Germinal center (tissue), 1 donor: ENCODE measurements around the gene CRABP2.
A peak's percentile ranks its signal among the peaks of the same experiment; 100 is the strongest.

ENCODE experiments used
- DNase-seq: peaks from one replicate; pipeline ENCODE4 v3.0.0; 2012; ENCODE audit warnings: mixed read lengths, low spot score

Gene CRABP2

DNA sequence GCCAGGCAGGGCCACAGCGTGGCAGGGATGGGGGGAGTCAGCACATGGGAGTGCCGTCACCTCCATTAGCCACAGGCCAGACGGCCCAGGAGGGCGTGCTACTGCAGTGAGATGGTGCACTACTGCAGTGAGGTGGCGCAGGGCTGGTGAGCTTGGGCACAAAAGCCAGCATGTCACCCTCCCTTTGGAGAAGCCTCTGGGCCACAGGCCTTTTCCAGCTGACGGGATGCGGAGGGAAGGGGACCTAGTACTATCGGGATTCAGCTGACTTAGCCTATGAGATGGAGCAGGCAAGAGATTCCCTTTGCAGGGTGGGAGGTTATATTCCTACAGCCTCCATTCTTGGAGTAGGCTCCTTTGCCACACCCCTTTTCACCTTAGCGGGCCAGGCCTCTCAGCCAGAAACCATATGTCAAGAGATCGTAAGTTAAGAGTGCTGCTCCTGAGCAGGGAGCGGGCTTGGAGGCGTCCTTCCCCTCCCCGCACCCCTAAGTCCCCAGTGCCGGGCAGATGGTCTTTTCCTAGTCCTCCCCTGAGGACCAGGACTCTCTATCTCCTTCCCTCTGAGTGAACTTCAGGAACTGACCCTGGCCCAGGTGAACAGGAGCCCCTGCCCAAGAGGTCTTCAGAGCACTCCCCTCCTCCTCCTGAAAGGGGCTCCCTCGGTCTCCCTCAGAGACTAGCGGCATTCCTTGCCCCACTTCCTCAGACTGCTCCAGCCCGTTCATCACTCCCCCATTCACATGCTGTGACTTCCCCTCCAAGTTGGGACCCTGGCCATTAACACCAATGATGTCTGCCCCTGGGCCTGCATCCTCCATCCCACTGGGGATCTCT, 36.4 kb downstream of the CRABP2 start:
- DNase-seq: no peak

DNA sequence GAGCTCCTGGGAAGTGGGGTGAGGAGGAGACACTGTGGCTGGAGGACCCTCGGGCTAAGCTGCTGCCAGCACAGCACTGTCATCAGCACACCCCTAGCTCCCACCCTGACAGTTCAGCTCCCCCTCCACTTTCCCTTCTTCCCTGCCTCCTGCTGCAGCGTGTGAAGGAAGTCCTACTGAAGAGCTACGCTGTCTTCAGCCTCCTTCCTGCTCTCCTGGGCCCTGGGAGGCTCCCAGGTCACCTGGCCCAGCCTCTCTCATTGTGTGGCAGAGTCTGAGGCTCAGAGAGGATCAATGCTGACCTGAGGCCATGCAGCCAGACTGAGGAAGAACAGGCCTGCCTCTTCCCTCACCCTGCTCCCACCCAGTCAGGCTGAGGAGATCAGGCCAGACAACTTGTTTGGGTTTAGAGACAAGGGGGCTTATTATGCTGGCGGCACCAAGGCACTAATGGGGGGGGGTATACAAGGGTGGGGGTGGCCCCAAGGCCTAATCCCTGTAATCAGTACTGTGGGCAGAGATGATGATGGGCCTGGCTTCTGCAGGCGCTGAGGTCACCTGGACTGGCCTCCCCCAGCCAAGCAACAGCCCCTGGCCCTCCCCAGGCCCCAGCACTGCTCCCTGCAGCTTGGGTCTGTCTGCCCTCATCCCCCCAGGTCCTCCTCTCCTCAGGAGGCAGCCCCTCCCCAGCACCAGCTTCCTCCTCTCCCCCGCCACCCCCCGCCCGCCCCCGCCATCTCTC, 37.2 kb downstream of the CRABP2 start:
- DNase-seq: no peak

DNA sequence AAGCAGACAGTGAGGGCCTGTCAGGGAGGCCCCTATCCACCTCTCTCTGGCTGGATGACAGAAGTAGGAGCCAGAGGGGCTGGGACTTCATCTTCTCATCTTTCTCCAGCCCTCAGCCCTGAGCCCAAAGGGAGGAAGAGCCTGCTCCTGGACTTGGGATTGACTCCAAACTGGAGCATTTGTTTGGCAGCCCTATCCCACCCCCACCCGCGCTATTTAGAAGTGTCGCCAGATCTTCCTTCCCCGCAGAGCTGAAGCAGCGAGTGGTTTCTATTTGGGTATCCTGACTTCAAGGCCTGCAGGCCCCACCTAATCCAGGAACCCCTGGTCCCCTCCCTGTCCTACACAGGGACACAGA, 37.8 kb downstream of the CRABP2 start:
- DNase-seq: no peak

DNA sequence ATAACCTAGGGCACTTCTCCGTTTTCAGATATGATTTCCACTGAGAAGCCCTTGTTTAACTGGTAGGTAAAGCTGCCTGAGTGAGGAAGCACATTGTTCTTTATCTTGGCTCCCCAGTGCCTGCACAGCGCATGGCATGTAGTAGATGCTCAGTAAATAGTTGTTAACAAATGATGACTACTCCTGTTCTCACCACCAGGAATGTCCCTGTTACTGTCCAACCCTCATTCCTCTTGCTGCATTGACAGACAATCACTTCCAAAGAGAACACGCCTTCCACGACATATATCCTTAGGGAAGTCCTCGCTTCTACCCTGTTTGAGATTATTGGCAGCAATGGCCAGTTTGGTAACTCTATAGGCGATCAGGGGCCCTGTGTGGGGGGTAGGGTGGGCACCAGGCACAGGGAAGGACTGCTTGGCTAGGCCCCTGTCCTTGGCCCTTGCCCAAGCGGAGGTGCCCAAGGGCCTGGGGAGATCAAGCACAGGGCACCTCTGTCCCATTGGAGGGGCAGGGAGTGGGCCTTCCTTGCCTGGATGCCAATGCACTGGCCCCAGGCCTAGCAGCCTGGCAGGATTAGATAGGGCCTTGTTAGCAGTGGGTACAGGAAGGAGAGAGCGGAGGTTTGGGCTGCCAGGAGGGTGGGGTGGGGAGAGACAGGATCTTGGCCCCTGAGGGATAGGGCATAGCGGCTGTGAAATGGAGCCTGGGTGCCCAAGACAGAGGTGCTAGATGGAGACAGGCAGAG, 38.3 kb downstream of the CRABP2 start:
- no peak for DNase-seq

DNA sequence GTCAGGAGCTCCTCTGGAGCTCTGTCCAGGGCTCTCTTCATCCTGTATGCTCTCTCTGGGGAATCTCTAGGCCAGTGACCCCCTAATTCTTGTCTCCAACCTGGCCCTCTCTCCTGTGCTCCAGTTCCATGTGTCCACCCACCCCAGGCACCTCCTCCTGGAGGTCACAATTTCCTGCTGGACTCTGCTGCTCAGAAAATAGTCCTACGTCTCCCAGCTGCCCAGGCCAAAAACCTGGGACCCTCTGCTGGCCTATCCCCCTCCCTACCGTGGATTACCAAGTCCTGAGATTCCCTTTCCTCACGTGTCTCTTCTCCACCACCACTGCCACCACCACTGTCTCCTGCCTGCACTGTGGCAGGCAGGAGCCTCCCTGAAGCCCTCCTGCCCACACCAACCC, 39.8 kb downstream of the CRABP2 start:
- no peak for DNase-seq

DNA sequence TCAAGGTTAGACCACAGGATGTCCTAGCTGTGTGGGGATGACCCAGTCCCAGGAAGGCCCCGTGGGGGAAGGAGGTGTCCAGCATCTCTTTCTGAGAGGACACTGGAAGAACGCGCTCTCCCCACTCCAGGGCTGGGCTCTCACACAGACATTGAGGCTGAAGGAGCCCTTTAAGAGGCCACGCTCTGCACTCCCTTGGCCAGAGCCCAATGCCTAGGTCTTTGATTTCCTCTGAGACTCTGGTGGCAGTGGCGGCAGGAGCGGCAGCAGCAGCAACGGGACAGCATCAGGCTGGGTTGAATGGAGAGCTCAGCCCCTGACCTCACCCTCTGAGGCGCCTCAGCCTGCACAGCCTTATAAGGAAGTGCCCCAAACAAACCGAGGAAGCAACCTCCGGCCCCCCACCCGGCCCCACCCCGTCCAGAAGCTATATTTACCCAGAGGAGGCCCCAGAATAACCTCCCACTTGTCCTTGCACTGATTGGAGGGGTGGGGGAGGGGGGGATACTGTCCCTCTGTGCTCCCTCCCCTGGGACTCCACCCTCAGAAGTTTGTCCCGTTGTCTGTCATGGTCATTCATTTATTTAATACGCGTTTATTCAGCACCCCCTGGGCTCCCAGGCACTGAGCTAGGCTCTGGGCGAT, 40.5 kb downstream of the CRABP2 start:
- DNase-seq: no peak

DNA sequence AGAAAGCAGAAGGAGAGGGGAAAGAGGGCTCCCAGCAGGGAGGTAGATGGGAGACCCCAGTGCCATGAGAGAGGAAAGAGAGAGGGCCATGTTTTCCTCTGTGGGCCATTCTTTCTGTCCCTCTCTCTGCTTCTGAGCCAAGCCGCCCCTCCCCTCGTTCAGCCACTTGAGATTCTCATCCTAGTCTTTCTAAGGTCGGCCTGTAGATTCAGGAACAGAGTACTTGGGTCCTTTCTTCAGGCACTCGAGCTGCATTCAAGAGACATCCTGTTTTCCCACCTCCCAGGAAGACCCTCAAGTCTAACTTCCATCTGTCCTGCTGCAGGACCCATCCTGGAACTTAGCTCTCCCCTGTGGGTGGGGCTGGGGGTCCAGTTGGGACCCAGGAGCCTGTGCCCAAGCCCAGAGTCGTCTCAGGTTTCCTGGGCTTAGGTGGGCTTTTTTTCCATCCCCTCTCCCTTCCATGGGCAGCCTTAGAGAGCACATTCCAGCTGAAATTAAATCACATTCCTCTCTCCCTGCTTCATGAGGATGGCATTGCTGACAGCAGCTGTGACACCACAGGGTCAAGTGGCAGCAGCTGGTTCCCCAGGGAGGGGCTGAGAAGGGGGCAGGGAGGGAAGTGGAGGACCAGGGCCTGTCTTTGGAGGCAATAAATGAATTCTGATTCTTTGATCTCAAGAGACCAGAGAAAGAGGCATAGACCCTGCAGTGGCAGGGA, 41.2 kb downstream of the CRABP2 start:
- no peak for DNase-seq

DNA sequence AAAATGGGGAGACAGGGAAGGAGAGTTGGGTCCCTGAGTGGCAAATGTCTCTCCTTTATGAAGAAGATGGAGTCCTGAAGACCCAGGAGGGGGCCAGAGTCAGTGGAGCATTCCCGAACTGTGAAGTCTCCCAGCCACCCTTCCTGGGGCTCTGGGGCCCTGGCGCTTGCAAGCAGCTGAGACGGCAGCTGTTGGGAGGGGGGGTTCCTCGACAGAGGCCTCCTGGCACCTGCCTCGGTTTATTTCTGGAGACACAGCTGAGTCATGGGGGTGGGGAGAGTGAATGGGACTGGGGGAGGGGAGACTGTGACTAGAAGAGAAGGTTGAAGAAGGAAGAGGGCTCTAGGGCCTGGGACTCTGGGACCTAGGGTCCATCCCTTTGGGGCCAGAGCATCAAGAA, 42.2 kb downstream of the CRABP2 start:
- DNase-seq: no peak

DNA sequence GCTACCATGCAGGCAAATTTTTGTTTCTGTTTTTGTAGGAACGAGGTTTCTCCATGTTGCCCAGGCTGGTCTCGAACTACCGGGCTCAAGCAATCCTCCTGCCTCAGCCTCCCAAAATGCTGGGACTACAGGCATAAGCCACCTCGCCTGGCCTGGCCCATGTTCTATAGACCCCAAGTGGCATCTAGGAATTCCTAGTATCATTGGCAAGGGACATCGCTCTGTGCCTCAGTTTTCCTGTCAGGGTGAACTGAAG, 42.7 kb downstream of the CRABP2 start:
- DNase-seq: no peak

DNA sequence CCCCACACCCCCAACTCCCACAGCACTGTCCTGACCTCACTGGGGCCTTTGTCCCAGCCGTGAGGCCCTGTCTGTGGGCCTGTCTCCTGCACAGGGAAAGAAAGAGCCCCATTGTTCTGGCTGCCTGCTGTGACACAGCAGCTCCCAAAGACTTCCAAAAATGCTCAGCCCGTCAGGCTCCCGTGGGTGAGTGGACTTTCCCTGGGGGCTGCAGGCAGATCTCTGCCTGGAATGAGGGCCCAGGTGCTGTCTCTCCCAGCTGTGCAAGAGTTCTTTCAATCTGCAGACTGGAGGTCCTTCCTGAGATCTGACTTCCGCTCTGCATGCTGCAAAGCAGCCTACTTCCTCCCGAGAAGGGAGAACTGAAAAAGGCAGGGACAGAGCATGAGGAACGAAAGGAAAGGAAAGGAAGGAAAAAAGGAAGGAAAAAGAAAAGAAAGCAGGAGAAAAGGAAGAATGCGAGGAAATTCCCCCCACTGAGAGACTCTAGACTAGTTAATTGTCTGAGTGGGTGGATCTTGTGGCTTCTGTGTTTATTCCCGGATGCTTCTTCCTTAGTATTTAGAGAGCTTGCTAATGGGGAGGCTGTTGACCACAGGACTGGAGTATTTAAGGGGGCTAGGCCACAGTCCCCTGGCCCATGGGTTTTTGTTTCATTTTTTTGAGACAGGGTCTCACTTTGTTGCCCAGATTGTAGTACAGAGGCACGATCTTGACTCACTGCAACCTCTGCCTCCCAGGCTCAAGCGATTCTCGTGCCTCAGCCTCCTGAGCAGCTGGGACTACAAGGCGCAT, 43.2 kb downstream of the CRABP2 start:
- DNase-seq: no peak

DNA sequence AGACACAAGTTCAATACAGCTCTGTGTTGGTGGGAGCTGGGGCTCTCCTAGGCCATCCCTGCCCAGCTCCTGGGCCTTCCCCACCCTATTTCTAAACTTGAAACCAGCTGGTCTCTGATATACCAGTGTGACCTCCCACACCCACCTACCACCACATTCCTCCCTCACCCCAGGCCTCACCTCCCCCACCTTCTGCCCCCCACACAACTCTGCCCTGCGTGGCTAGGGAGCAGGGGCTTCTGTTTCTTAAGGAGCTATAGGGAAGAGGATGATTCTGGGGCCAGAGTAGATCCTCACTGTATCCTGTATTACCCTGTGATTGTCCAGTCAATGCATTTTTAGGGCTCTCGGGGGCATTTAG, 44.7 kb downstream of the CRABP2 start:
- no peak for DNase-seq

DNA sequence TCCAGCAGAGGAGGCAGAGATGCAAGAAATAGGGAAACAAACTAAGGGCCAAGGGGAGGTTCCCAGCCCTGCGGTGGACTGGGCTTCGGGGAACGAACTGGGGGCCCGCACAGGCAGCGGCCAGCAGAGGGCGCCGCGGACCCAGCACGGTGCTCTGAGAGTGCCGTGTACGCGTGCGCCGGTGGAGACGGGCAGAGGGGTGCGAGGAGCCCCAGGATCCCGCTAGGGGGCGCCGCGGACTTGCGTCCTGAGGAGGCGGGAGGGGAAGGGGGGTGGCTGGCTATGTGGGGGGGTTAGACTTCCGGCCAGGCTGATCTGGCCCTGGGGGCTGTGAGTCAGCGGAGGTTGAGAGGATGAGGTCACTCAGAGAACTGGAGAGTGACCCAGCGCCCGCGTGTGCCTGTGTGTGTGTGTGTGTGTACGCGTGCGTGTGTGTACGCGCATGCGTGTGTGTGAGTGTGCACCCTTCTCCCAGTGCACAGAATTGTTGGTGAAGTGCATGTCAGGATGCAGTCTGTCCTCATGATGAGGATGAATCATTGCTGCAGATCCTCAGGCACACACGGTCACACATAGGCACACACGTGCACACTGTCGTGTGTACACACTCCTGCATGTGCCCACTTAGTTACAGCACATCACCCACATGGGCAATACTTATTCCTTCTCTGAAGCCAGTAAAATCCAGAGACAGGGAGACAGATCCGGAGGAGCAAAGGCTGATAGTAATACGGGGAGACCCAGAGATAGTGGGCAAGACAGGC, 45.2 kb downstream of the CRABP2 start:
- peak; percentile 98 for DNase-seq

DNA sequence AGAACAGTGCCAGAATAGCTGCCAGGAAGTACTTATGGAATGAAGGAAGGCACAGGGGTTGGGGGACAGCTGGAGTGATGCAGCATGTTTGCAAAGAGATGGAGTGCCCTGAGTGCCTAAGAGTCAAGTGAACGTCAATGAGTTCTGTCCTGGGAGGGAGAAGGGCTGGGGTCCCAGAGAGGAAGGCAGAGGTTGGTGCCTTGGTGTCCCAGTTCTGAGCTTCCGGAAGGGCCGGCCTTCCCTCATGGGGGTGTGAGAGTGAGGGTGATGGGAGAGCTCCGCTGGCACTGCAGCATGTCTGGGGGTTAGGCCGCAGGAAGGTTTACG, 45.8 kb downstream of the CRABP2 start:
- DNase-seq: no peak

DNA sequence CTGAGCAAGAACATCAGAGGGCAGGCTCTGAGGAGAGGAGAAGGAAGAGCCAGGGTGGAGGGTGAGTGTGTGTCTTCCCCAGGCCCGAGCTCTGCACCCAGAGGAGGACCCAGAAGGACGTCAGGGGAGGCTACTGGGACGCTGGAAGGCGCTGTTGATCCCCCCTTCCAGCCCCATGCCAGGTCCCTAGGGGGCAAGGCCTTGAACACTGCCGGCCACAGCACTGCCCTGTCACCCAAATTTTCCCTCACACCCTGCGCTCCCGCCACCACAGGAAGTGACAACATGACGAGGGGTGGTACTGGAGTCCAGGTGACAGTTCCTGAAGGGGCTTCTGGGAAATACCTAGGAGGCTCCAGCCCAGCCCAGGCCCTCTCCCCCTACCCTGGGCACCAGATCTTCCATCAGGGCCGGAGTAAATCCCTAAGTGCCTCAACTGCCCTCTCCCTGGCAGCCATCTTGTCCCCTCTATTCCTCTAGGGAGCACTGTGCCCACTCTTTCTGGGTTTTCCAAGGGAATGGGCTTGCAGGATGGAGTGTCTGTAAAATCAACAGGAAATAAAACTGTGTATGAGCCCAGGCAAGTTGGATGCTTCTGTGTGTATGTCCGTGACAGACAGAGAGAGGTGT, 46.3 kb downstream of the CRABP2 start:
- no peak for DNase-seq

DNA sequence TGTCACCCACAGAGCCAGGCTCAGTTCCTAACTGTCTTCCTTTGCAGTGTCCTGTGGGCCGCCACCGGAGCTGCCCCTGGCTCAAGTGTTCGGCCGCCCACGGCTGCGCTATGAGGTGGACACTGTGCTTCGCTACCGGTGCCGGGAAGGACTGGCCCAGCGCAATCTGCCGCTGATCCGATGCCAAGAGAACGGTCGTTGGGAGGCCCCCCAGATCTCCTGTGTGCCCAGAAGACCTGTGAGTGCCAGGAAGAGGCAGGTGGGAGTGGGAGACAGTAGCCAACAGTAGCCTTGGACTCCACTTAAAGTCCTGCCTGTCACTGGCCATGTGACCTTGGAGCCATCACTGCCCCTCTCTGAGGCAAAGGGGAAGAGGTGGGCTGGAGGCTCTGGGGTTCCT, 46.9 kb downstream of the CRABP2 start:
- no peak for DNase-seq

DNA sequence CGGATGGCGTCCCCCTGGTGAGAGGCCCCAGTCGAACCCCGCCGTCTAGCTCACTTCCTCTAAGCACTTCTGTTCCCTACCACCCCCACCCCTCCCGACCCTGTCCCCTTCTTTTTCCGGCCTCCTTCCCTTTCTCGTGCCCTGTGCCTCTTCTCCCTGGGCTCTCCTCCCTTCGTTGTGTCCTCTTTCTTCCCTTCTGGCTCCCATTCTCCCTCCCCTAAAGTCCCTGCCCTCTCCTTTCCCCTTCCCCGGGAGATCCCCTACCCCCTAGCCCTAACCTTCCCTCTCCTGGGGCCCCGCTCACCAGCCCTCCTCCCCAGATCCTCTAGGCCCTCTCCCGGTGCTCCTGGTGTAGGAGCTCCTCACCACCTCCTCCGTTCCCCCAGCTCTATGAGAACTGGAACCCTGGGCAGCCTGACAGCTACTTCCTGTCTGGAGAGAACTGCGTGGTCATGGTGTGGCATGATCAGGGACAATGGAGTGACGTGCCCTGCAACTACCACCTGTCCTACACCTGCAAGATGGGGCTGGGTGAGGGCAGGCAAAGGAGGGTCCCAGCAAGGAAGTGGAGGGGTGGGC, 47.6 kb downstream of the CRABP2 start:
- DNase-seq: no peak

DNA sequence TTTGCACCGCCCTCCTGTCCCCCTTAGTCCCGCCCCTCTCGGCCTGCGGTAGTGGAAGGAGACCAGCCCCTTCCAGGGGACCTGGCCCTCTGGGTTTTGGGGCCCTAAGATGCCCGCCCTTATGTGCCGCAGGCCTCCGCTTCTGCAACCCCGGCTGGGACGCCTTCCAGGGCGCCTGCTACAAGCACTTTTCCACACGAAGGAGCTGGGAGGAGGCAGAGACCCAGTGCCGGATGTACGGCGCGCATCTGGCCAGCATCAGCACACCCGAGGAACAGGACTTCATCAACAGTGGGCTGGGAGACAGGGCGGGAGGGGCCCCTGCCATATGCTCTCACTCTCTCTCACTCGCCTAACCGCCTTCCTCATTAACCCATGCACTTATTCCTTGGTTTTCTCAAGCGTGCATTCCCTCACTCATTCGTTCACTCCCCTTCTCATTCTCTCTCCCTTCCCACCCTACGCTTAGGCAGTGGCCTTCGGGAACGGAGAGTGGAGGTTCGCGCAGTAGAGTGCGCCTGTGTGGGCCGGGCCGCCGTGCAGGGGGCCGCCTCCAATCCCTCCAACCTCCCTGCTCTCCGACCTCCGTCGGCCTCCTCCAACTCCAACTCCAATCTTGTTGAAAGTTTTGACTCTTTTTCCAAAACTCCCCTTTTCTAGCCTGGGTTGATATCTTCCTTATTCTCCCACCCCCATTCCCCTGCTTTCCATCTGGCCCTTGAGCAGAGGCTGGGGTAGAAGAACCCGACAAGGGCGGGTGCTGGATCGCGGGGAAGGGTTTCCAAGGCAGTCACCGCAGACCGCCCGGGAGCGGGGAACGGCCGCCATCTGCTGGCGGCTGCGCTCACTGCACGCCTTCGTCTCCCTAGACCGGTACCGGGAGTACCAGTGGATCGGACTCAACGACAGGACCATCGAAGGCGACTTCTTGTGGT, 48.3 kb downstream of the CRABP2 start:
- DNase-seq: peak; percentile 82

DNA sequence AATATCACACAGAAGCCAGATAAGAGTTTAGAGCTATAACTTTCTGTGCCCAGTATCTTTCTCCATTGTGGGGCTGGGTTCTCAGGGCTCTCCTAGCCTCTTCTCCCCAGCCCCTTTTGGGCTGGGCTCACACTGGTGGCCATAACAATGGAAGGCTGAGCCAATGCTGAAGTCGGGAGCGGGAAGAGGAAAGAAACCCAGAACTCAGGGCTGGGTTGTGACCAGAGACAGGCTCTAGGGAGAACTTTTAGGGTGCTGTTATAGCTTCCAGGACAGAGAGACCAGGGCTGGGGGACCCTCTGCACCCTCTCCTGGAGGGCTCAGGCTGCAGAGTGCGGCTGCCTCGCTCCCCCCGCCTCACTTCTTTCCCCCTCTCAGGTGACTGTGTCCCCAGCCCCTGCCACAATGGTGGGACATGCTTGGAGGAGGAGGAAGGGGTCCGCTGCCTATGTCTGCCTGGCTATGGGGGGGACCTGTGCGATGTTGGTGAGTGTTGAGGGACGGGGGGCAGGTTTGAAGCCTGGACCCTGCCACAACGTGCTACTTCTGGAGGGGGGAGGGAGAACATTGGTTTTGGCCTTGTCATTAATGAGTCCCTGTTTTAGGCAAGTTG, 49.4 kb downstream of the CRABP2 start:
- no peak for DNase-seq
